ENCODE results near the gene DBP. TPM values are rescaled to one million over a fixed set of nuclear protein-coding genes. Genes with fewer than 3 reads are reported as not detected.
A peak's percentile ranks its signal among the peaks of the same experiment; 100 is the strongest.

DBP gene
- total RNA-seq, 3 donors from 2014 or later (not counting 1 experiment from before 2014, with no cell fraction given), result 16.4 to 31.2 (median 24.3) TPM

DNA sequence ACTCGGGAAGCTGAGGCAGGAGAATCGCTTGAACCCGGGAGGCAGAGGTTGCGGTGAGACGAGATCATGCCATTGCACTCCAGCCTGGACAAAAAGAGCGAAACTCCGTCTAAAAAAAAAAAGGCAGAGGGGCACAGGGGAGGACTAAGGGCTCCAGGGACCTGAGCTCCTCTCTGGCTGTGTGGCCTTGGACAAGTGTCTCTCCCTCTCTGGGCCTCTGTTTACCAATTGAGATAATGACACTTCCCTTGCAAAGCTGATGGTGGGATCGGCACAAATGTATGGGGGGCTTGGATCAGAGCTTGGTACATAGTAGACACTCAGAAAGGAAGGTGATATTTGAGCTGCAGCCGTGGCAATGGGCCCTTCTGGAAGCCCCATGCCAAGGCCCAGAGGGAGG is 42.0 kb downstream of the DBP start:
- intact Hi-C loops (cut with micrococcal nuclease), result no loop called here
- 85% methylated on average over 9 of the region's 9 CpGs for WGBS (ENCODE audit: insufficient coverage)
- DNase-seq (no peak), ATAC-seq (no peak)
- H3K9me3 ChIP-seq (ENCODE audit: control insufficient read depth, insufficient read depth, low read length), result no peaks in the 10 kb centered on the region
- H3K27ac ChIP-seq (ENCODE audit: low read length), result no peak overlapping the region
- H3K36me3 ChIP-seq (ENCODE audit: control insufficient read depth, insufficient read depth, low read length), result no peaks in the 10 kb centered on the region
- H3K4me1 ChIP-seq (ENCODE audit: control insufficient read depth, insufficient read depth, low read length), result peaks cover 9% of the 10 kb centered on the region
- no peak overlapping the region for H3K27ac Mint-ChIP-seq
- H3K27me3 Mint-ChIP-seq (ENCODE audit: low read depth in 2 of 2), result peaks cover 0 to 3% of the 10 kb centered on the region in 2 donors
- H3K4me3 Mint-ChIP-seq, result no peak overlapping the region
- no peaks in the 10 kb centered on the region for H3K4me1 Mint-ChIP-seq
- no peaks in the 10 kb centered on the region for H3K9me3 Mint-ChIP-seq
- TF ChIP-seq, protein P1, sequence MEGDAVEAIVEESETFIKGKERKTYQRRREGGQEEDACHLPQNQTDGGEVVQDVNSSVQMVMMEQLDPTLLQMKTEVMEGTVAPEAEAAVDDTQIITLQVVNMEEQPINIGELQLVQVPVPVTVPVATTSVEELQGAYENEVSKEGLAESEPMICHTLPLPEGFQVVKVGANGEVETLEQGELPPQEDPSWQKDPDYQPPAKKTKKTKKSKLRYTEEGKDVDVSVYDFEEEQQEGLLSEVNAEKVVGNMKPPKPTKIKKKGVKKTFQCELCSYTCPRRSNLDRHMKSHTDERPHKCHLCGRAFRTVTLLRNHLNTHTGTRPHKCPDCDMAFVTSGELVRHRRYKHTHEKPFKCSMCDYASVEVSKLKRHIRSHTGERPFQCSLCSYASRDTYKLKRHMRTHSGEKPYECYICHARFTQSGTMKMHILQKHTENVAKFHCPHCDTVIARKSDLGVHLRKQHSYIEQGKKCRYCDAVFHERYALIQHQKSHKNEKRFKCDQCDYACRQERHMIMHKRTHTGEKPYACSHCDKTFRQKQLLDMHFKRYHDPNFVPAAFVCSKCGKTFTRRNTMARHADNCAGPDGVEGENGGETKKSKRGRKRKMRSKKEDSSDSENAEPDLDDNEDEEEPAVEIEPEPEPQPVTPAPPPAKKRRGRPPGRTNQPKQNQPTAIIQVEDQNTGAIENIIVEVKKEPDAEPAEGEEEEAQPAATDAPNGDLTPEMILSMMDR (IDR thresholded peaks at IDR 0.05), result no peak
- H3K27me3 ChIP-seq (ENCODE audit: control insufficient read depth, insufficient read depth, low read length), result no peaks in the 10 kb centered on the region
- no peaks in the 10 kb centered on the region for H3K36me3 Mint-ChIP-seq
- no peak overlapping the region for H3K4me3 ChIP-seq (ENCODE audit: low read length)

DNA sequence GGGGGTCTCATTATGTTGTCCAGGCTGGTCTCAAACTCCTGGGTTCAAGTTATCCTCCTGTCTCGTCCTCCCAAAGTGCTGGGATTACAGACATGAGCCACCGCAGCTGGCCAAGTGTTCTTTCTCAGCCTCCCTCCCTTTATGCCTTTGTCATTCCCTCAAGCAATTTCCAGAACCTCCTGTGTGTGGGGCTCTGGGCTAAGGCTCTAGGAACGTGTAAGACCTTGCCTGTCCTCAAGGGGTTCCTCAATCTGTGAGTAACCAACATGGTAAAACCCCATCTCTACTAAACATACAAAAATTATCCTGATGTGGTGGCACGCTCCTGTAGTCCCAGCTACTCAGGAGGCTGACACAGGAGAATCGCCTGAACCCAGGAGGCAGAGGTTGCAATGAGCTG is 46.2 kb downstream of the DBP start:
- intact Hi-C loops (cut with micrococcal nuclease), result no loop called here
- H3K36me3 Mint-ChIP-seq, result no peaks in the 10 kb centered on the region
- no peak overlapping the region for H3K27ac Mint-ChIP-seq
- ATAC-seq (no peak), DNase-seq (no peak)
- TF ChIP-seq, protein P1 (IDR thresholded peaks at IDR 0.05), result no peak
- Histone ChIP-seq H3K27ac (ENCODE audit: low read length) (no peak overlapping the region), H3K9me3 (ENCODE audit: control insufficient read depth, insufficient read depth, low read length) (no peaks in the 10 kb centered on the region), H3K4me1 (ENCODE audit: control insufficient read depth, insufficient read depth, low read length) (peaks cover 10% of the 10 kb centered on the region), H3K27me3 (ENCODE audit: control insufficient read depth, insufficient read depth, low read length) (no peaks in the 10 kb centered on the region), H3K36me3 (ENCODE audit: control insufficient read depth, insufficient read depth, low read length) (no peaks in the 10 kb centered on the region), H3K4me3 (ENCODE audit: low read length) (no peak overlapping the region)
- H3K27me3 Mint-ChIP-seq (ENCODE audit: low read depth in 2 of 2), result peaks cover 0 to 2% of the 10 kb centered on the region in 2 donors
- H3K4me1 Mint-ChIP-seq, result peaks cover 8 to 10% of the 10 kb centered on the region in 2 donors
- no peaks in the 10 kb centered on the region for H3K9me3 Mint-ChIP-seq
- 90% methylated on average over 5 of the region's 5 CpGs for WGBS (ENCODE audit: insufficient coverage)
- H3K4me3 Mint-ChIP-seq, result no peak overlapping the region

DNA sequence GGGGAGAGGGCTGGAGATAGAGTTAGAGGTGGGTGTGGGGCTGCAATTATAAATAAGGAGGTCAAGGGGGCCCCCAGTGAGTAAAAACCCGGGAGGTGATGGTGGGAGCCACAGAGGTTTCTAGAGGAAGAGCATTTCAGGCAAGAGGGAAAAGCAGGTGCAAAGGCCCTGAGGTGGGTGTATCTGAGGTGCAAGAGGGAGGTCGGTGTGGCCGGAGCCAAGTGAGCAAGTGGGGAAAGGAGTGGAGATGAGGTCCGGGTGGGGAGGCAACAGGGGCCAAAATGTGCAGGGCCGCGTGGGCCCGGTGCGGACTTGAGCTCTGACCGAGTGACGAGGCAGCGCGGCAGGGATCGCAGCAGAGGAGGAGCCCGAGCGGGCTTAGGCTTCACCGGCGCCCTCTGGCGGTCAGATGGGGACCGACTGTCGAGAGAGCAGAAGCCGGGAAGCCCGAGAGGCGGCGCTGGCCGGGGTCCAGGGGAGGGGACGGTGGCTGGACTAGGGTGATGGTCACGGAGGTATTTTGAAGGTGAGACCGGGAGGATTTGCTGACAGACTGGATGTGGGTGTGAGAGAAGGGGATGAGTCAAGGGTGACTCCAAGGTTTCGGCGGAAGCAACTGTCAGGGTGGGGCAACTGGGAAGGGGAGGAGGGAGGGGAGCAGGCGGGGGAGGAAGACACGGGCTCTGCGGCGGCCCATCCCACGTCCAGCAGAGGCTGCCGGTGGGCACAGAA is 48.3 kb downstream of the DBP start:
- H3K9me3 Mint-ChIP-seq, result no peaks in the 10 kb centered on the region
- DNase-seq (peak; percentile 87 to 93), ATAC-seq (peak; percentile 92 to 94 (median 94))
- intact Hi-C loops (cut with micrococcal nuclease), result no loop called here
- H3K4me1 Mint-ChIP-seq, result peaks cover 14 to 17% of the 10 kb centered on the region in 2 donors
- H3K27ac Mint-ChIP-seq, result peak overlapping the region in 1 of 2 donors; percentile 87
- Histone ChIP-seq H3K4me3 (ENCODE audit: low read length) (peak overlapping the region; percentile 8), H3K9me3 (ENCODE audit: control insufficient read depth, insufficient read depth, low read length) (peaks cover 5% of the 10 kb centered on the region), H3K27ac (ENCODE audit: low read length) (no peak overlapping the region), H3K4me1 (ENCODE audit: control insufficient read depth, insufficient read depth, low read length) (peaks cover 15% of the 10 kb centered on the region), H3K27me3 (ENCODE audit: control insufficient read depth, insufficient read depth, low read length) (no peaks in the 10 kb centered on the region), H3K36me3 (ENCODE audit: control insufficient read depth, insufficient read depth, low read length) (no peaks in the 10 kb centered on the region)
- H3K27me3 Mint-ChIP-seq (ENCODE audit: low read depth in 2 of 2), result peaks cover 7 to 8% of the 10 kb centered on the region in 2 donors
- H3K4me3 Mint-ChIP-seq, result peak overlapping the region; percentile 49
- WGBS (ENCODE audit: insufficient coverage), result 3% methylated on average over 36 of the region's 36 CpGs
- TF ChIP-seq, protein P1 (IDR thresholded peaks at IDR 0.05), result peak; percentile 81
- no peaks in the 10 kb centered on the region for H3K36me3 Mint-ChIP-seq

Data from natural killer cell (primary cell).